Measurements from ENCODE around the gene PPFIA3.

The PPFIA3 gene

GRCh38 chr19:49182848-49183375, 63.6 kb downstream of the PPFIA3 start:
- DNase-seq: no peak

DNA sequence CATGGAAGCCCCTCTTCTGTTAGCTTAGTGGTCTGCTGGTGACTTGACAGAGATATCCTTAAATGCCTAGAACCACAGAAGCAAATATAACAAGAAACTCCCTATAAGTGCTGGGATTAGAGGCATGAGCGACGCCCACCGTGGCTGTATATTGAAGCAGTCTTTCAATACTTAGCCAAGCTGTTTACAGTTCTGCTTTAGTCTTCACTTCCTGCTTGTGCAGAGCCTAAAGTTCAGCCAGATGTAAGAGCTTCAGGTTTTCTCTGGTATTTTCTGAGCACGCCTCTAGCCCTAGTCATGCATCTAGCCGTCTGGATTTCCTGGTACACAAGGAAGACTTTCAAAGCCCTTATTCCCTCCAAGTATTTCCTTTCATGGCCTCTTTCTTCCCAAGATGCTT, 66.8 kb downstream of the PPFIA3 start:
- DNase-seq: no peak

DNA sequence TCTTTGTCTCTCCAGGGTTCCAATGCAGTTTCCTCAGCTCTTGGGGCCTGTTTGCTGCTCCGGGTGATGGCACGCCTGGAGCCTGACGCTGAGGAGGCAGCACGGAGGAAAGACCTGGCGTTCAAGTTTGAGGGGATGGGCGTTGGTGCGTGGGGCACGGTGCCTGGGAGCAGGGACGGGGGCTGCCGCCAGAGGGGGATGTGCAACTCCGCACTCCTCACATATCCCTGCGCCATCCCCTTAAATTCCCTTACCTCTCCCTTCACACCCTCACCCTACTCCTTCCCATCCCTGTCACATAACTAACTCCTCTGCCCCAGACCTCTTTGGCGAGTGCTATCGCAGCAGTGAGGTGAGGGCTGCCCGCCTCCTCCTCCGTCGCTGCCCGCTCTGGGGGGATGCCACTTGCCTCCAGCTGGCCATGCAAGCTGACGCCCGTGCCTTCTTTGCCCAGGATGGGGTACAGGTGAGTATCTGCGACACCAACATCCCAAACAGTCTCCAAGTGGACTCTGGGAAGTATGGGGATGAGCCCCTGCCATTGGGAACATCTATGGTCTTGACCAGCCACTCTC, 69.4 kb downstream of the PPFIA3 start:
- DNase-seq: no peak

GRCh38 chr19:49189259-49189658, 69.9 kb downstream of the PPFIA3 start:
- no peak for DNase-seq

- DNase-seq: no peak
Measured at GRCh38 chr19:49190781-49191180, 71.4 kb downstream of the PPFIA3 start.

DNA sequence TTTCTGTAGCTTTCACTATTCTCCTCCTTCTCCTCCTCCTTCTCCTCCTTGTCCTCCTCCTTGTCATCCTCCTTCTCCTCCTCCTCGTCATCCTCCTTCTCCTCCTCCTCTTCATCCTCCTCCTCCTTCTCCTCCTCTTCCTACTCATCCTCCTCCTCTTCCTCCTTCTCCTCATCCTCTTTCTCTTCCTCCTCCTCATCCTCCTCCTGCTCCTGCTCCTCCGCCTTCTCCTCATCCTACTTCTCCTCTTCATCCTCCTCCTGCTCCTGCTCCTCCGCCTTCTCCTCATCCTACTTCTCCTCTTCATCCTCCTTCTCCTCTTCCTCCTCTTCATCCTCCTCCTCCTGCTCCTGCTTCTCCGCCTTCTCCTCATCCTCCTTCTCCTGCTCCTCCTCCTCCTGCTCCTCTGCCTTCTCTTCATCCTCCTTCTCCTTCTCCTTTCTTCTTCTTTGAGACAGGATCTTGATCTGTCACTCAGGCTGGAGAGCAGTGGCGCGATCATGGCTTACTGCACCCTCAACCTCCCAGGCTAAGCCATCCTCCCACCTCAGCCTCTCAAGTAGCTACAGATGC, 74.6 kb downstream of the PPFIA3 start:
- no peak for DNase-seq

GRCh38 chr19:49194408-49194807, 75.1 kb downstream of the PPFIA3 start:
- DNase-seq: no peak

GRCh38 chr19:49196527-49197240, 77.3 kb downstream of the PPFIA3 start:
- no peak for DNase-seq

DNA sequence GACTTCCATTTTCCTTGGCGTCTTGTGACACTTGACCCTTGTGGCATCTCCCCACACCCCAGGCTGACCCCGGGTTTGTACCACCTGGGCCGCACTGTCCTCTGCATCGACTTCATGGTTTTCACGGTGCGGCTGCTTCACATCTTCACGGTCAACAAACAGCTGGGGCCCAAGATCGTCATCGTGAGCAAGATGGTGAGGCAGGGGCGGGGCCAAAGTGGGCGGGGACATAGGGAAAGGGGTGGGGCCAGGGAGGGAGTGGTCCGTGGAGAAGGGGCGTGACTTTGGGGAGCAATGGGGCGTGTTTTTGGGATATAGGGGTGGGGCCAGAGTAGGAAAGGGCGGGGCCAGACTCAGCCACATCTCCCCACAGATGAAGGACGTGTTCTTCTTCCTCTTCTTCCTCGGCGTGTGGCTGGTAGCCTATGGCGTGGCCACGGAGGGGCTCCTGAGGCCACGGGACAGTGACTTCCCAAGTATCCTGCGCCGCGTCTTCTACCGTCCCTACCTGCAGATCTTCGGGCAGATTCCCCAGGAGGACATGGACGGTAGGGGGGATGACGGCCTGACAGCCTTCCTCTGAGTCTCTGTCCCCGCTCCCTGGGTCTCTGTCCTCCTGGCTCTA, 81.0 kb downstream of the PPFIA3 start:
- no peak for DNase-seq

All from activated gamma-delta T cell (primary cell).